ENCODE data around the gene ISG20.

The ISG20 gene

DNA sequence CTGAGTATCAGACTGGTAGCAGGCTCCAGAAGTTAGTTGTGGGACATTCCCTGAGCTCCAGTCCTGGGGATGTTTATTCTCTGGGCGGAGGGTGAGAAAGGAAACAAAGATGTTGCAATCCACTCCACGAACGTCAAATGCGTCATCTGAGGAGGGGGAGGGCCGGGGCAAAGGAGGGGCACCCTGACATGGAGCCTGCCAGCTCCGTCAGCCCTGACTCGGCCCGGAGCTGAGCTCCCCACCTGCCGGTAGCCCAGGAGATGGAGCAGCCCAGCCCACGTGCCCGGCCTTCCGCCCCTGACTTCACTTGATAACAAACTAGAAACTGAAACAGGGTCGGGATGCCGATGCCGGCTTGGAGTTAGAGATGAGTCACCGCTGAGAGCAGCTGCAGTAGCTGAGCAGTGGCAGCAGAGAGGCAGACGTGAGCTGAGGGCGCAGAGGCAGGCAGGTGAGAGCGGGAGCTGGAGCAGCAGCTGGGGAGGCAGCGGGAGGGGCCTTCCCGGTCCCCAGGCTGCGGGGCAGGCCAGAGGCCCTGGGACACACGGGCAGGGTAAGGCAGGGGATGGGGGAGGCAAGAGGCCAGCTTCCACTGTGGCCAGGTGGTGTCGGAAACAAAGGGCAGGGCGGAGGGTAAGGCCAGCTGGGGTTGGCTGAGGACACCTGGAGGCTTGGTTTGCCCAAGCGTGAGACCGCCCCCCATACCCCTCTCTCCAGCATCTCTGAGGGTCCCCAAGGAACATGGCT lies at the start of gene ISG20:
ISG20 (plus strand) TSS at position 391 of the 747 bp plus-strand sequence; CDS start at position 742, 351 bp downstream.
- DNase-seq, result peak; percentile 67

DNA sequence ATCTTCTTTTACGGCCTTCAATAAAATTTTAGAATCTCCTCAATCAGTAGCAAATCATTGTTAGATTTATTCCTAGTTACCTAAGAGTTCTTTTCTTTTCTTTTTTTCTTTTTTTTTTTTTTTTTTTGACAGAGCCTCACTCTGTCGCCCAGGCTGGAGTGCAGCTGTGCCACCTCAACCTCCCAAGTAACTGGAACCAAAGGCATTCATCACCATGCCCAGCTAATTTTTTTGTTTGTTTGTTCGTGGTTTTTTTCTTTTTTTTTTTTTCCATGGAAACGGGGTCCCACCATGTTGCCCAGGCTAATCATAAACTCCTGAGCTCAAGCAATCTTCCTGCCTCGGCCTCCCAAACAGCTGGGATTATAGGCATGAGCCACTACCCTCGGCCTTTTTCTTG lies 48.1 kb upstream of the ISG20 start:
- DNase-seq, result no peak

DNA sequence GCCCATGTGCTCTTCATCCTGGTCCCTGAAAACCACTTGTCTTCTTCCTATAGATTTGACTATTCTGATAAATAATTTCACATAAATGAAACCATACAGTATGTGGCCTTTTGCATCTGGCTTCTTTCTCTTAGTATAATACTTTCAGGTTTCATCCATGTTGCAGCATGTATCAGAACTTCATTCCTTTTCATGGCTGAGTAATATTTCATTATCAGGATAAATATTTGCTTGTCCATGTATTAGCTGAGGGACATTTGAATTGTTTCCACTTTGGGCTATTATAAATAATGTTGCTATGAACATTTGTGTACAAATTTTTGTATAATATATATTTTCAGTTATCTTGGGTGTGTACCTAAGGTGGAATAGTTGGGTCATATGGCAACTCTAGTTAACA lies 47.4 kb upstream of the ISG20 start:
- DNase-seq, result no peak

DNA sequence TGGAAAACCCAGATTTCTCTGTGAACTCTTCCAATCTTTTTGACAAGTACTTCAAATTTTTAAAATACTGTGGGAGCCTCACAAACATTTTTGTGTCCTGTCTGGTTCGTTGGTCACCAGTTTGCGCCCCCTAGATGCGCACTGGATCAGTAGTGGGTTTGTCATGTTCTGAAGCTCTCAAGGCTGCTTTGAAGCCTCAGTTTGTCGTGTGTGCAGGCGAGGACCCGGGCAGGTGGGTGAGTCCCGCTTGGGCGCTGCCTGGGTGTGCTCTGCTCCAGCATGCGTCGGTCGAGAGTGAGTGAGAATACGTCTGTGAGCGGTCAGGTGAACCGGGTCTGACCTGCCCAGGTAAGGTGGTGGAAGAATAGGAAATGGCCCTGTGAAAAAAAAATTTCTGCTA lies 34.9 kb upstream of the ISG20 start:
- DNase-seq, result no peak

DNA sequence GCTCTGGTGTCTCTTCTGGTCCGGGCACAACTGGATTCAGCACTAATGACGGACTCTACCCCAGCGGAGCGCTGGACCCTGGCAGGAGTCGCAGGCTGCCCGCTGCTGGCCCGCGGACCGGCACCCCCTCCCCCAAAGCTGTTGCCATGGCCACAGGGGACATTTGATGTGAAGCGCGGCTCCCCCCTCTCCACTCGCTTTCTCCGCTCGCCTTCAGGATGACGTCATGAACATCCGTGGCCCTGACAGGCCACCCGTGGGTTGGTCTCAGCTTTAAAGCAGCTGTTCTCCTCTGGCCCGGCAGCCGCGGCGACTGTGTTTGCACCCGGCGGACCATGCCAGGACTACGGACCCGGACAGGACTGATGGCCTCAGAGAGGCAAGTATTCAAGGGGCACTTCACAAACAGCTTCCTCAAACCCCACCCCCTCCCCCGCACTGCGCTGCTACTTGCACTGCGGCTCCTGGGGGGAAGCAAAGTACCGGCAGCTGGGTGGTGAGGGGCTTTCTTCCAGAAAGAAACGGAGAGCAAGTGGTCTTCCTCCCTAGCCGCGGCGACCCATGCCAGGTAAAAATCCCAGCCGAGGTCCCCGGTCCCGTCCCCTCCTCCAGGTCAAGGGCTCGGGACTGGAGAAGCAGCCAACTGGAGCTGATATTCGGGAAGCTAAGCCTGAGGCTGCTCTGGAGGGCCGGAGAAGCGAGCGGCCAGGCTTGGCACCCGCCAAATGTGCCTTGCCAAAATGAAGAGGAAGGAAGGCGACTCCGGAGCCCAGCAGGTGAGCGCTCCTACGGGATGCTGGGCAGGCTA lies 34.2 kb upstream of the ISG20 start:
- no peak for DNase-seq

DNA sequence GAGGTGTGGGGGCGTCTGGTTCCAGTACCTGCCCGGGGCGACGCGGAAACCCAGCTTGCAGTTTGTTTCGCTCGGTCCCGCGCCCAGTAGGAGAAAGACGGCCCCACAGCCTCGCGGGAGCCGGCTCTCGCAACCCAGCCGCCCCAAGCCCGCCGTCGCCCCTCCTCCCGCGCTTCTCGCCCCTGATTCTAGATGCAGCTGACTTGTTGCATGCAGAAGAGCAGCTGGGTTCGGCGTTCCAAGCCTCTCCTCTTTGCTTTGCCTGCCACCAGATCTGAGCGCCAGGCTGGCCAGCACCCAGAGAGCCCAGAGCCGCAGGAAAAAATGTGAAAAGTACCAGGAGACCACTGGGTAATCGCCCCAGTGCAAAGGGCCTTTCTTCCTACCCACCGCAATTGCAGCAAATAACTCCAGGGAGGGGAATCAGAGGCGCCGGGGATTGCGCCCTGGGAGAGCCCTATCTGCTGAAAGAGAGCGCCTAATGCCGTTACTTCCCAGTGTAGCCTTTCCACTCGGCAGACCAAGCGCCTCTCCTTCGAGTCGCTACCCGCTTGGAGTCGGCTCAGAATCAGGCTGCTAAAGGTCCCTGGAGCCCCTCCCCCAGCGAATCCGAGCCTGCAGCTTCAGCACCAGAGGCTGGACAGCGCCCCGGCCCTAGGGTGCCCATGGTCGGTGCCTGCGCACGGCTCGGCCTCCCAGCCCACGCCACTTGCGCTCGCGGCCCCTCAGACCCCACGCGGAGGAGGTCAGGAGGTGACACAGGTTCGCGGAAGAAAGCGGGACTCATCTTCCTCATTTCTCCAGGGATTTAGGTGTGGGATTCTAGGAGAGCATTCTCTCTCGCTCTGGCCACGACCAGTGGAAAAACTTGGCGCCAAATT lies 33.4 kb upstream of the ISG20 start:
- peak; percentile 7 for DNase-seq

DNA sequence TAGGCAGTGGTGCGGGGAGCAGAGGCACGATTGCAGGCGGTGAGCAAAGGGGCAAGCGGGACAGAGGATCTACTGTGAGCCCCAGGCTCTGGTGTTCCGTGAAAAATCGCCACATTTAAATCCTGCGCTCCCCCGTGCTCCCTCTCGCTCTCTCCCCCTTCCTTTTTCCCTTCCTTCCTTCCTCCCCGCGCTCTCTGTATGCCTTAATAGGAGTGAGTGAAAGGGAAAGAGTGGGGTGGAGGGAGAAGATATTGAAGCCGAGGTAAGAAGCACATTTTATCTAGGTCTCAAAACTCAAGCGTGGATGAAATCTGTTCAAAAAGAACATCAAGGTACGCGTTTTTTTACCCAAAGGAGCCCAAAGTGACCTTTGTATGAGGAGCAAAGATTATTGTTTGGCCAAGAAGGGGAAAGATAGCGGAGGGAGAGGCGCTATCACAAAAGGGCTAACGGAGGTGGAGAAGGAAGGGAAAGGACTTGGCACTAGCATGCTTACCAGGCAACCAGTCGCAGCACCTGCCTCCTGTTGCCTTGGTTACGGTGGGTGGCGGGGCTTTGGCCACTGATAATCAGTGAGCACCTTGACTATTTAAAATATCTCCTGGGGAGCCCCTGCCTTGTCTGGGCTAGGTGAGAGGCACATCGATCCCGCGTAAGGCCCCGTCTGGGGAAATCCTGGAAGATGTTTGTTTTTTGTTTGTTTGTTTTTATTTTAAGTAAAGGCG lies 32.6 kb upstream of the ISG20 start:
- DNase-seq, result no peak

DNA sequence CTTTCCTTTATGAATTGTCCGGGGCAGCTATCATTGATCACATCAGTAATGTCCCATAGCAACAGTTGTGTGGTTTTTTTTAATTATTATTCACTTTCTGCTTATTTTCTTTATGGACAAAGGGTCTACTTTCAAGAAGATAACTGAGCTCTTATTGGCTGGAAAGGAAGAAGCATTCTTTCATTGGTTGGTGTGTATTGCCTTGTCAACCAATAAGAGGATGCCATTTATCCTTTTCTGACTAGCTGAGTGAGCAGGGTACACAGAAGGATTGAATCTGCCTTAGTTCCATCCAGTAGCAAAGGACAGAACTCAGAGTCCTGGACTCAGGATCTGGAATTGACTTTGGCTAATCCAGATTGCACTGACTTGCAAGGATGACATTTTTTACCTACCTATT lies 30.9 kb upstream of the ISG20 start:
- DNase-seq, result no peak

DNA sequence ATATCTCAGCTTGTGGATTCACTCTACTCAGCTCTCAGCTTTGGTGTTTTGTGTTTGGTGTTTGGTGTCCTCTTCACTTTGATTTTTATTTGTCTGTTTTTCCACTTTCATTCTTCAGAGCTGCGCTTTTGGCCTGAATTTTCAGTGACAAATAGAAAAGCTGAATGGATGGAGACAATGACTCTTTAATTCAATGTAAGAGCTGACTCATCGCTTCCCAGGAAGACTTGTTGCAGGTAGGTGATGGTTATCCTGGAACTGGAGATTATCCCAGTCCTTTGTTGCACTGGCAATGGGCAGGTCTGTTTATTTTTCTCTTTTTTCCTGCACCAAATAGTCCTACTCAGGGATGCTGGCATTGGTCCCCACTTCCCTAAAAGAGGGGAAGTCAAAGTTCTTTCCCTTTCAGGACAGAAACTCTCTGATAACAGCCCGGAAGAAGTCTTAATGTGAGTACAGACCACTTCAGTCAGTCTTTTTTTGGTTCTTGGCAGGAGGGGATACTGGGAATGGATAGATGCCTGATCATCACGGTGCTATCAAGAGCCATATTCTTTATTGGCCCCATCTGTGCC lies 30.1 kb upstream of the ISG20 start:
- DNase-seq, result no peak

DNA sequence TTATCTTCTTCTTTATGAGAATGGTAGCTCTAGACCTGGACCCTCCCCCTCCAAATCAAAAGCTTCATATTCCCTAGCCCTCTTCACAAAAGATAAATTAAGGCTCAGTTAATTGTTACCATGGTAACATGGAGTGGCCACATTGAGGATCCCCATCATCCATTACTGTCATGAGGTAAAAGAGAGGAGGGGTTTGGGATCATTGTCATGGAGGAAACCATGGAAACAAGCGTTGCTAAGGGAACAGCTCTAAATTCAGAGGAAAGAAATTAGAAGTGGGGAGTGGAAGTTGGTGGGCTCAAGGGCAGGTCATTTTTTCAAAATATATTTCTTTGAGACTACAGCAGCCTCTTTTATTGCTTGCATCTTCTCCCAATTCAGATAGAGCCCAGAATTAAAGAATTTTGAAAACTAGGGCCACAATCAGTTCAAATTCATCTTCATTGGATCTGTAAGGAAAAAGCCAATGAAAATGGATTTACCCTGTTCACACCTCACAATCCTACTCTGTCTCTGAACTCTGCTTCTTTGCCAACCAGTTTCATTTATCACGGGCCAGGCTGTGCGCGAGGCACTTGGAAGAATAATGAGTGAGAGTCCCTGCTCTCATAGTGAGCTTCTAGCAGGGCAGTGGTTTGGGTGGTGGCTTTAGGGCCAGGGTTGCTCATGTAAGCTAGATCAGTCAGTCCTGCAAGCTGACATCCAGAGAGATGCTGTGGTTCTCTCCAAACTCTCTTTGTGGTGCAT lies 29.3 kb upstream of the ISG20 start:
- no peak for DNase-seq

DNA sequence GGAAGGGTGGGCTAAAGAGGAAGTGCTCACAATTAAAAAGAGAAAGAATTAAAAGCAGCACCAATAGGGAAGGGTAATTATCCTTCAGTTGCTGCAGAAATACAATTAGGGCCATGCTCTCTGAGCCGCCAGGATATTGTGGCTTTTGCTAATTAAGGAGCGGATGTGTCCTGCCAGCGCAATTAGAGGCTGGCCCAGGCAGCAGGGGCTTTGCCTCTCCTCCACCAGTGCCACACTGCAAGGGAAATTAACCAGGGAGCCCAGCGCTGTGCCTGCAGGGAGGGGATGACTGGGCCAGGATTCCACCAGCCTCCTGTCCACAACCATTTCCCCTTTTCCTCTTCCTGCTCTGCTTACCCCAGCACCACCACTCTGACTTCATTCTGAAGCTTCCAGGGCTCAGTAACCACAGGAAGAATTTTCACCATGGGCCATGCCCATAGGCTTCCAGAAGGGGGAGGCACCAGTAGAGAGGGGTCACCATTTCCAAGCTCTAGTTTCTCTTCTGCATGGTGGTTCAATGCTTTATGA lies 28.1 kb upstream of the ISG20 start:
- no peak for DNase-seq

DNA sequence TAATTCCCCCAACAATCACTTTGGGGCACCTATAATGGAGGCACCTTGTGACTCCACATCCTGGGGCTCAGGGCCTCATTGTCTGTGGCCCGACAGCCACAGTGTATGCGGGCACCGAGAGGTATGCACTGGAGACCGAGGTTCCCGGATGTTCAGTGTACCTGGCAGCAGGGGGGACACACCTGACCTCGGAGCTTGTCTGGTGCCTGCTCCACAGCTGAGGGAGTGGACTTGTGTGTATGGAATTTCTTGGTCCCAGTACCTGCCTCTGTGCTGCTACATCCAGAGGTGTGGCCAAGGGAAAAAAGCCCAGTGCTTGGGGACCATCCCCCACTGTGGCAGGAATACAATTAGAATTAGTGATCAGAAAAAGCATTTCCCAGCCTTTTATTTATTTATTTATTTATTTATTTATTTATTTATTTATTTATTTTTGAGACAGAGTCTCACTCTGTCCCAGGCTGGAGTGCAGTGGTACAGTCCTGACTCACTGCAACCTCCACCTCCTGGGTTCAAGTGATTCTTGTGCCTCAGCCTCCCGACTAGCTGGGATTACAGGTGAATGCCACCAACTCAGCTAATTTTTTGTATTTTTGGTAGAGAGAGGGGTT lies 26.5 kb upstream of the ISG20 start:
- DNase-seq, result no peak

DNA sequence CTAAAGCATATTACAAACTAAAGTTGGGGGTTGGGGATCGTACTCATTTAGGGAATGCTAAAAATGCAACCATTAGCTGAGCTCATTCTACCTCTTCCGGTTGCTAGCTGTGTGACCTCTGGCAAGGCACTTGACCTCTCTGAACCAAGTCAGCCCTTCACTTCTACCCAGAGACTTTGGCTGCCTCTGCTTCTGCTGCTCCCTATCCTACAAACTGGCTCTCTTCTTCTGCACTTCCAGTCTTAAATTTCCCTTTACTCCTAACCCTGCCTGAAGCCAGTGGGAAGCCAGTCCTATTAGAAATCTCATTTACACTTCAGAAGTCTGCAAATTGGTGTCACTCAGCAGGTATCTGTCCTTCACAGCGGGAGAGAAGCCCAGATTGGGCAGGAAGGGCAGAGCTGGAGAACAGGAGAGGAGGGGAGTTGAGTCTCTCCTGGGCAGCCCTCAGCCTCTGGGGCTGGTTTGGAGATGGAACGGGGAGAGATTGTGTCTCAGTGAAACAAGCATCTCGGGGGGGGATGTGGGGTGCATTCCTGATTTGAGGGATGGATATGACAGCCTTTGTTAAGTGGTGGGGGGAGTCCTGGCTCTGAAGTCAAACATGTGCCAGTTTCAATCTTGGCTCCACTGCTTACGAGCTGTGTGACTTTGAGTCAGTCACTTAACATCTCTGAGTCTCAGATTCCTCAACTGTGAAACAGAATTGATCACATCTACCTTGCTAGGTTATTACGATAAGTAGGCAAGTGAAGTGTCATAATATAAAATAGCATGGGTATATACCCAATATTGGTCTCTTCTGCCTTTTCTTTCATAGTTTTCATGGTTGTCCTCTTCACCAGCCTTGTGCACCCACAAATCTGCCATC lies 25.5 kb upstream of the ISG20 start:
- DNase-seq, result no peak

DNA sequence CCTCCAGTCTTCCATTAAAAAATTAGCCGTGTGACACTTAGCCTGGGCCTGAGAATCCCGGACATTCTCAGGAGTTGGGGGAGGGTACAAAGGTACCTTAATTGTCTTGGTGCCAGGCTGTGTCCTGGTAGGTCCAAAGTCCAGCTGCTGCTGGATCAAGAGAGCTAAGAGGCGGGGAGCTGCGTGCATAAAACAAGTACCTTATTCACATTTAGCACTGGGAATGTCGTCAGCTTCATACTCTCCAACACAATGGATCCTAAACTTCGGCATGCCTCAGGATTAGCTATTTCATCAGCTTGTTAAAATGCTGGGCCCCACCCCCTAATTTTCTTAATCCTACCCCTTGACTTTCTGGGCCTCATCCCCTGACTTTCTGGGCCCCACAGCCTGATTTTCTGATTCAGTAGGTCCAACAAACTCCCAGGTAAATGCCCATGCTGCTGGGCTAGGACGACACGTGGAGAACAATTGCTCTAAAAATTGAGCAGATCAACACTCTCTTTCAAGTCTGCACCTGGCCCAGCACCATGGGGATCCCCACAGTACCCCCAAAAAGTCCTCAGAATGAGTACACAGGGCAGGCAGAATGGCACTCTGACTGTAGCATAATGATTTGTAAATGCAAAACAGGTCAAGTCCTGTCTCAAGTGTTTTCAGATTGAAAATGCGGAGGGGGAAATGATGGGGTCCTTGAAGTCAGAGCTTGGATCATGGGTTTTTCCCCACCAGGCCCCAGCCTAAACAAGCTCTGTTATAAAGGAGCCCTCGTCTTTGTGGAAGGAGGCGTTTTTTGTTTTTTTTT lies 23.3 kb upstream of the ISG20 start:
- DNase-seq, result no peak

DNA sequence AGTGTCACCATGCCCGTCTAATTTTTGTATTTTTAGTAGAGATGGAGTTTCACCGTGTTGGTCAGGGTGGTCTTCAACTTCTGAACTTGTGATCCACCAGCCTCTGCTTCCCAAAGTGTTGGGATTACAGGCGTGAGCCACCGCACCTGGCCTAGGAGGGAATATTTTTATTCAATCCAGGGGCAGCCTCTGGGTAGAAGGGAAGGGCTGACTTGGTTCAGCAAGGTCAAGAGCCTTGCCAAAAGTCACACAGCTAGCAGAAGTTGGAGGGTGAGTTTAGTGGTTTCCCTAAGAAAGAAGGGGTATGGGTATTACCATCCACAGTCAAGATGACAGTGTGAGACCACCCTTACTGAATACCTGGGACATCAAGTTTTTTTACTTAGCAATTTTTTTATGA lies 22.6 kb upstream of the ISG20 start:
- no peak for DNase-seq

DNA sequence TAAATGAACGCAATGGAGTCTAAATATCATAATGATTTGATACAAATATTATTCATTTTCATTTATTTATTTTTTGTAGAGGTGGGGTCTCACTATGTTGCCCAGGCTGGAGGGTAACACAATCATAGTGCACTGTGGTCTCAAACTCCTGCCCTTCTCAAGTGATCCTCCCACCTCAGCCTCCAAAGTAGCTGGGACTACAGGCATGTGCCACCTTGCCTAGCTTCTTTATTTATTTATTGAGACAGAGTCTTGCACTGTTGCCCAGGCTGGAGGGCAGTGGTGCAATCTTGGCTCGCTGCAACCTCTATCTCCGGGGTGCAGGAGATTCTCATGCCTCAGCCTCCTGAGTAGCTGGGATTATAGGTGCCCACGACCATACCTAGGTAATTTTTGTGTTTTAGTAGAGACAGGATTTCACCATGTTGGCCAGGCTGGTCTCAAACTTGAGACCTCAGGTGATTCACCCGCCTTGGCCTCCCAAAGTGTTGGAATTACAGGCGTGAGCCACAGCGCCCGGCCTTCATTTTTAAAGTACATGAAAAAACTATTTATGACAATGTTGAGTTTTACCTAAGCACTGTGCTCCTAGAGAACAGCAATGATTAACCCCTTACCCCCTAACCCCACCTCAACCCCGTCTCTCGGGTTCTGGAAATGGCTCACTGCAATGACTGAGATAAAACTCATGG lies 21.6 kb upstream of the ISG20 start:
- DNase-seq, result no peak

DNA sequence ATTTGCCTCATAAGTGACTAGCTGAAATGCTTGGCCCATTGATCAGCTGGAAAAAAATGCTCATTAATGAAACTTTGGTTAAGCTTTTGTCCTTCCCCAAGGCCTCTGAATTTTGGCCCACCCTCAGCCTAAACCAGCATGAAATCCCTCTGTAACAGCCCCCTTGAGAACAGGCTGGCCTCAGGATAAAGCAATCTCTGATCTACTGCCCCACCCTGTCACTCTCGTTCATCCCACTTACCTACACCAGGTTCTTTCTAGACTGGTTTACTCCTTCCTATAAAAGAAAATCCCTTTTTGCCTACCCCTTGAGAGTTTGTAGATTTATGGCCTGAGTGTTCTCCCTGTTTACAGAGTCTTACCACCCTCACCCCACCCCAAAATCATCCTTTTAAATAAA lies 21.0 kb upstream of the ISG20 start:
- no peak for DNase-seq

DNA sequence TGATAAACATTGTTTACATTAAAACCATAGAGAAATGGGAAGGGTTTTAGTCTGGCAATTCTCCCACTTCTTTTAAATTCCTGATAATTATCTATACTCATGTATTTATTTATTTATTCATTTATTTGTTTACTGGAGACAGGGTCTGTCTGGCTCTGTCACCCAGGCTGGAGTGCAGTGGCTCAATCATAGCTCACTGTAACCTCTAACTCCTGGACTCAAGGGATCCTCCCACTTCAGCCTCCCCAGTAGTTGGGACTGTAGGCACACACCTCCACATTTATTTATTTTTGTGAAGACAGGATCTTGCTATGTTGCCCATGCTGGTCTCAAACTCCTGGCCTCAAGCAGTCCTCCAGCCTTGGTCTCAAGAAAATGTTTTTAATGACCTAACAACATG lies 20.1 kb upstream of the ISG20 start:
- DNase-seq, result no peak

Data from NCI-H2171 (cell line).